ENCODE results near the gene ACTL6B.

Gene ACTL6B

GRCh38 chr7:100595188-100595587, 61.1 kb downstream of the ACTL6B start:
- 97% methylated on average over 6 of the region's 7 CpGs for WGBS
- Histone ChIP-seq H3K14ac (ENCODE audit: low read length in 2 of 2) (no peak overlapping the region), H3K36me3 (ENCODE audit: control insufficient read depth in 1 of 2, insufficient read depth in 2 of 2, low read depth in 1 of 2, low read length in 2 of 2) (peaks cover 0 to 7% of the 10 kb centered on the region in 2 experiments)

More at GRCh38 chr7:100595188-100595587, 61.1 kb downstream of the ACTL6B start:
- no peak overlapping the region for H3K9ac ChIP-seq (ENCODE audit: low read length)
- H3K23ac ChIP-seq (ENCODE audit: low read length in 2 of 2), result no peak overlapping the region
- H3K4me2 ChIP-seq (ENCODE audit: low read length, poor library complexity, severe bottlenecking), result no peak overlapping the region
- H2BK5ac ChIP-seq (ENCODE audit: low read depth, low read length, poor library complexity, severe bottlenecking), result no peak overlapping the region
- no peak for DNase-seq
- no peak overlapping the region for H4K8ac ChIP-seq (ENCODE audit: low read length)
- H2BK120ac ChIP-seq (ENCODE audit: low read depth, low read length), result no peak overlapping the region
- H3K4me3 ChIP-seq (ENCODE audit: insufficient read depth in 1 of 2, low read depth in 1 of 2, low read length in 2 of 2), result no peak overlapping the region
- no peak overlapping the region for H4K91ac ChIP-seq (ENCODE audit: low read length)
- H3K27ac ChIP-seq (ENCODE audit: low read length, poor library complexity, severe bottlenecking), result no peak overlapping the region
- H3K4ac ChIP-seq (ENCODE audit: low read depth in 1 of 2, low read length in 2 of 2), result no peak overlapping the region
- no peak overlapping the region for H2BK15ac ChIP-seq (ENCODE audit: low read depth, poor library complexity, severe bottlenecking)
- H3K27me3 ChIP-seq (ENCODE audit: control insufficient read depth in 1 of 2, insufficient read depth in 1 of 2, low read length in 2 of 2), result peaks cover 0 to 7% of the 10 kb centered on the region in 2 experiments
- no peak overlapping the region for H3K18ac ChIP-seq (ENCODE audit: low read depth in 1 of 2, low read length in 2 of 2)
- H2AFZ ChIP-seq (ENCODE audit: low read depth, low read length), result no peak overlapping the region
- no peaks in the 10 kb centered on the region for H3K9me3 ChIP-seq (ENCODE audit: control insufficient read depth, low read length)
- H2AK5ac ChIP-seq (ENCODE audit: low read length, severe bottlenecking), result no peak overlapping the region
- peaks cover under 1% of the 10 kb centered on the region for H3K4me1 ChIP-seq (ENCODE audit: control insufficient read depth, insufficient read depth, low read depth, low read length)
- H2BK12ac ChIP-seq (ENCODE audit: low read length in 2 of 2), result no peak overlapping the region
- no peaks in the 10 kb centered on the region for H3K79me1 ChIP-seq (replicated peaks; ENCODE audit: low read length, poor library complexity, severe bottlenecking)
